ENCODE measurements around the gene SOBP.

SOBP gene

GRCh38 chr6:107666981-107667601 lies 177.2 kb downstream of the SOBP start:
- no peak for DNase-seq

- DNase-seq: no peak
Observed at GRCh38 chr6:107667790-107668189, 177.9 kb downstream of the SOBP start.

- DNase-seq: no peak
Observed at GRCh38 chr6:107668743-107669474, 179.0 kb downstream of the SOBP start.

GRCh38 chr6:107670792-107671199 lies 180.9 kb downstream of the SOBP start:
- no peak for DNase-seq

- no peak for DNase-seq
Observed at GRCh38 chr6:107673076-107673494, 183.2 kb downstream of the SOBP start.

- peak; percentile 76 for DNase-seq
Observed at GRCh38 chr6:107674995-107675738, 185.2 kb downstream of the SOBP start.

- DNase-seq: no peak
Observed at GRCh38 chr6:107676042-107676441, 186.1 kb downstream of the SOBP start.

GRCh38 chr6:107677399-107677798 lies 187.5 kb downstream of the SOBP start:
- DNase-seq: no peak

- no peak for DNase-seq
Observed at GRCh38 chr6:107679457-107679856, 189.5 kb downstream of the SOBP start.

- no peak for DNase-seq
Observed at GRCh38 chr6:107682721-107683120, 192.8 kb downstream of the SOBP start.

- DNase-seq: no peak
Observed at GRCh38 chr6:107683183-107683582, 193.3 kb downstream of the SOBP start.

GRCh38 chr6:107684996-107685395 lies 195.1 kb downstream of the SOBP start:
- DNase-seq: no peak

GRCh38 chr6:107689190-107689589 lies 199.3 kb downstream of the SOBP start:
- DNase-seq: no peak

GRCh38 chr6:107689951-107690642 lies 200.2 kb downstream of the SOBP start:
- DNase-seq: no peak

GRCh38 chr6:107690643-107691061 lies 200.7 kb downstream of the SOBP start:
- no peak for DNase-seq

GRCh38 chr6:107691062-107691751 lies 201.3 kb downstream of the SOBP start:
- no peak for DNase-seq

- no peak for DNase-seq
Observed at GRCh38 chr6:107692351-107692750, 202.4 kb downstream of the SOBP start.

GRCh38 chr6:107695061-107695720 lies 205.3 kb downstream of the SOBP start:
- no peak for DNase-seq

GRCh38 chr6:107697682-107698081 lies 207.8 kb downstream of the SOBP start:
- no peak for DNase-seq

- no peak for DNase-seq
Observed at GRCh38 chr6:107698146-107698545, 208.2 kb downstream of the SOBP start.

- no peak for DNase-seq
Observed at GRCh38 chr6:107699254-107699653, 209.3 kb downstream of the SOBP start.

- no peak for DNase-seq
Observed at GRCh38 chr6:107699697-107700325, 209.9 kb downstream of the SOBP start.
